Measurements from ENCODE around the gene SULF2. TPM values are rescaled to one million over a fixed set of nuclear protein-coding genes. Genes with fewer than 3 reads are reported as not detected.

Gene SULF2
- total RNA-seq, 1 experiment from 2014 or later, result 13.0 TPM

DNA sequence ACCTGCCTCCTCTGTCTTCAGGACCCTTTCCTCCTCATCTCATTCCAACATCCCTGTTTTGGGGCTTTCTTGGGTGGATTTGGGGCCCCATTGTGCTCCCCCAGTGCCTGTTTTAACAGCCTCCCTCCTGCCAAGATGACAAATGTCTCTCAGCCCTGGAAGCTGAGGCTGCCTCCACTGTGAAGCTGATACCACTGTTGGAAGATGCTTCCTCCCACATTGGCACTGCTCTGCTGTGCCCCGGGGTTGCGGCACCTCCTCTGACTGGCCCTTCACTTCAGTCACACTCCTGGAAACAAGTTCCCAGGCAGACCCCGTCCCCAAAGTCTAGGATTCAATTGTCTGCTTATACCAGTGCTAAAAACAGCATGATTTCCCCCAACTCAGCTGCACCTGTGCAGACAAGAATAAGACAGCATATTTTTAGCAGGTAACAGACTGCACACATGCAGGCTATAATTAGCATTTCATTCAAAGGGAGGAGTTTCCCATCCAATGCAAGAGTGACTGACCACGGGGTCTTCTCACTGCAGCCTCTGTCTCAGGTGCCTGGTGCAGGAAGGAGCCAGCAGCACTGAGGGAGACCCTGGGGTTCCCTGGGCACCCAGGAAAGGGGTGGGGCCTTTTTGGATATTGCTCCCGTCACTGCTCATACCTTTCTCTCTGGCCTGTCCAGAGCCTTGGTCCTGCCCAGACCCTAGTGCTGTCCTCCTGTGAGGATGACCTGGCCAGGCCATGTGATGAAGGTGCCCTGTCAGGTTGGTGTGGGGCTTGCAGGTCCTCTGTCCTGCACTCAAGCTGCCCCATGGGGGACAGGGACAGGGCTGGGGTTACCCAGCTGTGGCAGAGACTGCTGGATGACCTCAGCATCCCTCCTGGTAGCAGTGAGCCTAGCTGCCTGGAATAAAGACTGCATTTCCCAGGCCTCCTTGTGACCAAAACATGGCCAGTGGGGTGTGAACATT, 31.5 kb upstream of the SULF2 start (continued):
- TF ChIP-seq, protein P1, sequence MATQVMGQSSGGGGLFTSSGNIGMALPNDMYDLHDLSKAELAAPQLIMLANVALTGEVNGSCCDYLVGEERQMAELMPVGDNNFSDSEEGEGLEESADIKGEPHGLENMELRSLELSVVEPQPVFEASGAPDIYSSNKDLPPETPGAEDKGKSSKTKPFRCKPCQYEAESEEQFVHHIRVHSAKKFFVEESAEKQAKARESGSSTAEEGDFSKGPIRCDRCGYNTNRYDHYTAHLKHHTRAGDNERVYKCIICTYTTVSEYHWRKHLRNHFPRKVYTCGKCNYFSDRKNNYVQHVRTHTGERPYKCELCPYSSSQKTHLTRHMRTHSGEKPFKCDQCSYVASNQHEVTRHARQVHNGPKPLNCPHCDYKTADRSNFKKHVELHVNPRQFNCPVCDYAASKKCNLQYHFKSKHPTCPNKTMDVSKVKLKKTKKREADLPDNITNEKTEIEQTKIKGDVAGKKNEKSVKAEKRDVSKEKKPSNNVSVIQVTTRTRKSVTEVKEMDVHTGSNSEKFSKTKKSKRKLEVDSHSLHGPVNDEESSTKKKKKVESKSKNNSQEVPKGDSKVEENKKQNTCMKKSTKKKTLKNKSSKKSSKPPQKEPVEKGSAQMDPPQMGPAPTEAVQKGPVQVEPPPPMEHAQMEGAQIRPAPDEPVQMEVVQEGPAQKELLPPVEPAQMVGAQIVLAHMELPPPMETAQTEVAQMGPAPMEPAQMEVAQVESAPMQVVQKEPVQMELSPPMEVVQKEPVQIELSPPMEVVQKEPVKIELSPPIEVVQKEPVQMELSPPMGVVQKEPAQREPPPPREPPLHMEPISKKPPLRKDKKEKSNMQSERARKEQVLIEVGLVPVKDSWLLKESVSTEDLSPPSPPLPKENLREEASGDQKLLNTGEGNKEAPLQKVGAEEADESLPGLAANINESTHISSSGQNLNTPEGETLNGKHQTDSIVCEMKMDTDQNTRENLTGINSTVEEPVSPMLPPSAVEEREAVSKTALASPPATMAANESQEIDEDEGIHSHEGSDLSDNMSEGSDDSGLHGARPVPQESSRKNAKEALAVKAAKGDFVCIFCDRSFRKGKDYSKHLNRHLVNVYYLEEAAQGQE (IDR thresholded peaks at IDR 0.05; ENCODE audit: low read depth), result no peak
- no peak for TF ChIP-seq ELF1 (IDR thresholded peaks at IDR 0.05; ENCODE audit: borderline replicate concordance, low read depth)
- no peak for TF ChIP-seq JUND (IDR thresholded peaks at IDR 0.05)
- TF ChIP-seq EZH2phosphoT487 (IDR thresholded peaks at IDR 0.05; ENCODE audit: borderline replicate concordance), result no peak
- TF ChIP-seq CEBPB (IDR thresholded peaks at IDR 0.05; ENCODE audit: low read depth), result no peak
- no peak for TF ChIP-seq SP1 (IDR thresholded peaks at IDR 0.05; ENCODE audit: low read depth)
- TF ChIP-seq SRF (IDR thresholded peaks at IDR 0.05; ENCODE audit: low read depth), result no peak
- TF ChIP-seq FOSL1 (IDR thresholded peaks at IDR 0.05; ENCODE audit: low read depth), result no peak

GRCh38 chr20:47815866-47816265, 30.6 kb upstream of the SULF2 start:
- Histone ChIP-seq H3K4me2 (ENCODE audit: low read length) (no peak overlapping the region), H3K4me1 (ENCODE audit: control insufficient read depth in 1 of 2, insufficient read depth in 2 of 2, low read length in 2 of 2) (peaks cover 0 to 3% of the 10 kb centered on the region in 2 experiments; a peak in 1 of 4 replicates), H2AFZ (ENCODE audit: low read depth, low read length, poor library complexity, severe bottlenecking) (no peak overlapping the region), H3K27ac (ENCODE audit: low read depth, low read length) (no peak overlapping the region), H3K9ac (ENCODE audit: low read length) (no peak overlapping the region), H3K9me3 (ENCODE audit: control insufficient read depth in 1 of 2, insufficient read depth in 1 of 2, low read depth in 1 of 2, low read length in 2 of 2) (no peaks in the 10 kb centered on the region), H3K27me3 (ENCODE audit: insufficient read depth, low read length) (peaks cover 53% of the 10 kb centered on the region), H3K4me3 (replicated peaks in 1 of 2; ENCODE audit: low read depth in 1 of 2, low read length in 2 of 2) (no peak overlapping the region), H3K9me2 (ENCODE audit: insufficient read depth) (no peaks in the 10 kb centered on the region), H3K36me3 (ENCODE audit: control insufficient read depth in 1 of 2, insufficient read depth in 2 of 2, low read length in 2 of 2) (no peaks in the 10 kb centered on the region), H3K79me2 (ENCODE audit: insufficient read depth, low read length) (no peaks in the 10 kb centered on the region), H4K20me1 (ENCODE audit: insufficient read depth) (no peaks in the 10 kb centered on the region)
- ChIA-PET CTCF (no interaction called here), RAD21 (ENCODE audit: low non-redundant PET in 1 of 2, low total read pairs in 2 of 2, uncharacterized antibody in 2 of 2, unreplicated experiment in 2 of 2) (no interaction called here), POLR2A (no interaction called here)
- intact Hi-C loops (cut with micrococcal nuclease), result loop anchor here (10.0 kb wide), 1 partner anchor 79 kb away; no protein-coding TSS in a partner anchor
- no TSS peak for BruUV-seq (replicated peaks)
- ATAC-seq, result no peak
- DNase-seq (ENCODE audit: low read depth, low spot score), result no peak
- TF ChIP-seq JUND (IDR thresholded peaks at IDR 0.05) (no peak), TCF7L2 (IDR thresholded peaks at IDR 0.05; ENCODE audit: borderline replicate concordance, extremely low read depth, insufficient read depth, insufficient read length) (no peak), SRF (IDR thresholded peaks at IDR 0.05; ENCODE audit: low read depth) (no peak), POLR2AphosphoS5 (IDR thresholded peaks at IDR 0.05; ENCODE audit: low read depth, low read length) (no peak), YY1 (IDR thresholded peaks at IDR 0.05; ENCODE audit: extremely low read depth, insufficient replicate concordance, low read depth, low read length) (no peak), ELF1 (IDR thresholded peaks at IDR 0.05; ENCODE audit: borderline replicate concordance, low read depth) (no peak), SIN3A (IDR thresholded peaks at IDR 0.05; ENCODE audit: low read depth) (no peak), CEBPB (IDR thresholded peaks at IDR 0.05; ENCODE audit: low read depth) (no peak), EZH2phosphoT487 (IDR thresholded peaks at IDR 0.05; ENCODE audit: borderline replicate concordance) (no peak)
- TF ChIP-seq, protein P1 (IDR thresholded peaks at IDR 0.05; ENCODE audit: low read depth), result no peak
- TF ChIP-seq, protein P2, sequence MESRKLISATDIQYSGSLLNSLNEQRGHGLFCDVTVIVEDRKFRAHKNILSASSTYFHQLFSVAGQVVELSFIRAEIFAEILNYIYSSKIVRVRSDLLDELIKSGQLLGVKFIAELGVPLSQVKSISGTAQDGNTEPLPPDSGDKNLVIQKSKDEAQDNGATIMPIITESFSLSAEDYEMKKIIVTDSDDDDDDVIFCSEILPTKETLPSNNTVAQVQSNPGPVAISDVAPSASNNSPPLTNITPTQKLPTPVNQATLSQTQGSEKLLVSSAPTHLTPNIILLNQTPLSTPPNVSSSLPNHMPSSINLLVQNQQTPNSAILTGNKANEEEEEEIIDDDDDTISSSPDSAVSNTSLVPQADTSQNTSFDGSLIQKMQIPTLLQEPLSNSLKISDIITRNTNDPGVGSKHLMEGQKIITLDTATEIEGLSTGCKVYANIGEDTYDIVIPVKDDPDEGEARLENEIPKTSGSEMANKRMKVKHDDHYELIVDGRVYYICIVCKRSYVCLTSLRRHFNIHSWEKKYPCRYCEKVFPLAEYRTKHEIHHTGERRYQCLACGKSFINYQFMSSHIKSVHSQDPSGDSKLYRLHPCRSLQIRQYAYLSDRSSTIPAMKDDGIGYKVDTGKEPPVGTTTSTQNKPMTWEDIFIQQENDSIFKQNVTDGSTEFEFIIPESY (IDR thresholded peaks at IDR 0.05; ENCODE audit: extremely low read depth, insufficient replicate concordance, low read length), result no peak
